Measurements from ENCODE around the gene BUB1.

Gene BUB1

GRCh38 chr2:110673201-110673600 is 4.7 kb downstream of the BUB1 start:
- TF ChIP-seq, protein P1, sequence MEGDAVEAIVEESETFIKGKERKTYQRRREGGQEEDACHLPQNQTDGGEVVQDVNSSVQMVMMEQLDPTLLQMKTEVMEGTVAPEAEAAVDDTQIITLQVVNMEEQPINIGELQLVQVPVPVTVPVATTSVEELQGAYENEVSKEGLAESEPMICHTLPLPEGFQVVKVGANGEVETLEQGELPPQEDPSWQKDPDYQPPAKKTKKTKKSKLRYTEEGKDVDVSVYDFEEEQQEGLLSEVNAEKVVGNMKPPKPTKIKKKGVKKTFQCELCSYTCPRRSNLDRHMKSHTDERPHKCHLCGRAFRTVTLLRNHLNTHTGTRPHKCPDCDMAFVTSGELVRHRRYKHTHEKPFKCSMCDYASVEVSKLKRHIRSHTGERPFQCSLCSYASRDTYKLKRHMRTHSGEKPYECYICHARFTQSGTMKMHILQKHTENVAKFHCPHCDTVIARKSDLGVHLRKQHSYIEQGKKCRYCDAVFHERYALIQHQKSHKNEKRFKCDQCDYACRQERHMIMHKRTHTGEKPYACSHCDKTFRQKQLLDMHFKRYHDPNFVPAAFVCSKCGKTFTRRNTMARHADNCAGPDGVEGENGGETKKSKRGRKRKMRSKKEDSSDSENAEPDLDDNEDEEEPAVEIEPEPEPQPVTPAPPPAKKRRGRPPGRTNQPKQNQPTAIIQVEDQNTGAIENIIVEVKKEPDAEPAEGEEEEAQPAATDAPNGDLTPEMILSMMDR (IDR thresholded peaks at IDR 0.05; ENCODE audit: low read depth, low read length): no peak
- Histone ChIP-seq H3K9me3 (ENCODE audit: severe bottlenecking) (no peaks in the 10 kb centered on the region), H3K27me3 (ENCODE audit: insufficient read depth, low read depth, severe bottlenecking) (no peaks in the 10 kb centered on the region), H3K36me3 (peaks cover 50% of the 10 kb centered on the region), H3K27ac (no peak overlapping the region), H3K4me3 (ENCODE audit: low read depth, low read length) (no peak overlapping the region)
- no peak for DNase-seq

- Histone ChIP-seq H3K36me3 (peaks cover 71% of the 10 kb centered on the region), H3K27me3 (ENCODE audit: insufficient read depth, low read depth, severe bottlenecking) (no peaks in the 10 kb centered on the region), H3K27ac (no peak overlapping the region), H3K9me3 (ENCODE audit: severe bottlenecking) (no peaks in the 10 kb centered on the region), H3K4me3 (ENCODE audit: low read depth, low read length) (no peak overlapping the region)
- DNase-seq: no peak
- TF ChIP-seq, protein P1 (IDR thresholded peaks at IDR 0.05; ENCODE audit: low read depth, low read length): no peak
These were observed 7.0 kb downstream of the BUB1 start for GRCh38 chr2:110670826-110671225.

DNA sequence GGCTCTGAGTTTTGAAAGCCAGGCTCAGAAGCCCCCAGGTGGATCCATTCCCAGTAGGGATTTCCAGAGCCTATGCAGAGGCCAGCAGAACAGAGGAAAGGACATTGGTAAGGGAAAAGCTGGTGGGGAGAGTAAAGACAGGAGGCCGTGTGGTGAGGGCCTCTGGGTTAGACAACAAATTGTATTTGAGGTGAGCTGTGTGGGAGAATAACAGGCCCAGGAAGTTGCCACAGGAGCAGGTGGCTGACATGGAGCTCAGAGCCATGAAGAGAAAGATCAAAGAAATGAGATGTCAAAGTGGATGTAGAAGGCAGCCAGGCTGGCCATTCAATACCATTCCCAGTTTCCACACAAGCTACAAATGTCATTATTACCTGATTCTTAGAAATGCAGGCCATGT is 8.8 kb downstream of the BUB1 start:
- Histone ChIP-seq H3K27ac (no peak overlapping the region), H3K4me3 (ENCODE audit: low read depth, low read length) (no peak overlapping the region), H3K36me3 (peaks cover 76% of the 10 kb centered on the region), H3K27me3 (ENCODE audit: insufficient read depth, low read depth, severe bottlenecking) (no peaks in the 10 kb centered on the region), H3K9me3 (ENCODE audit: severe bottlenecking) (no peaks in the 10 kb centered on the region)
- DNase-seq: no peak
- TF ChIP-seq, protein P1 (IDR thresholded peaks at IDR 0.05; ENCODE audit: low read depth, low read length): no peak

DNA sequence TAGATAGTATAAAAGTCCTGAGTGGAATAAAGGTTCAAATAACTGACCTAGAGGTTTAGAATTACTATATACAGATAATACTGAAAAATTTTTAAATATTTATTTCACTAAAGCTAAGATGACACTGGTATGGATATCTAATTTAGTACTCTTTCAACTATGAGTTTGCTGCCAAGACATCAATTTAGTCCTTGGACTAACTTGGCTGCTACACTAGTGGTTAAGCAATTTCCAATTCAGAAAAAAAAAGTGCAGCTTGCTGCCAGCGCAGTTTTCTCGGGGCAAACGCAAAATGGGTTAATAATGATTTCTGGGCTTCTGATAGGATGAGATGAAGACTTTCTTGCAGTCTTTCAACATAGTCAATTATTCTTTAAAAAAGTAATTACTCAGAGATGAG is 10.8 kb downstream of the BUB1 start:
- Histone ChIP-seq H3K27me3 (ENCODE audit: insufficient read depth, low read depth, severe bottlenecking) (no peaks in the 10 kb centered on the region), H3K27ac (no peak overlapping the region), H3K36me3 (peaks cover 76% of the 10 kb centered on the region), H3K9me3 (ENCODE audit: severe bottlenecking) (no peaks in the 10 kb centered on the region), H3K4me3 (ENCODE audit: low read depth, low read length) (no peak overlapping the region)
- no peak for DNase-seq
- TF ChIP-seq, protein P1 (IDR thresholded peaks at IDR 0.05; ENCODE audit: low read depth, low read length): no peak

DNA sequence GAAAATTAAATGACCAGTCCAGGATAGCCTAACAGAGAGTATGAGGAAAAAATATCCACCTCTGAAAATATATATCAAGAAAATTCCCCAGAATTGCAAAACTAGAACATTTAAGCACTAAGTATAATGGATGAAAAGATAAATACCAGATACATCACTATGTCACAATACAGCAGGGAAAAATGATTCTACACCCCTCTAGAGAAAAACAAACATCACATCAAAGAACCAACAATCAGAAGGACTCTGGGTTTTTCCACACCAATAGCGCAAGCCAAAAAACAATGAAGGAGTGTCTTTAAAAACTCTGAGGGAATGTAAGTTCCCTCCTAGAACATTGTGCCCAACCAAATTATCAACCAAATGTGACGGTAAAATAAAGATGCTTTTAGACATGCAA is 13.7 kb downstream of the BUB1 start:
- DNase-seq: no peak
- TF ChIP-seq, protein P1 (IDR thresholded peaks at IDR 0.05; ENCODE audit: low read depth, low read length): no peak
- Histone ChIP-seq H3K27me3 (ENCODE audit: insufficient read depth, low read depth, severe bottlenecking) (no peaks in the 10 kb centered on the region), H3K27ac (no peak overlapping the region), H3K36me3 (peaks cover 73% of the 10 kb centered on the region), H3K4me3 (ENCODE audit: low read depth, low read length) (no peak overlapping the region), H3K9me3 (ENCODE audit: severe bottlenecking) (no peaks in the 10 kb centered on the region)

GRCh38 chr2:110662560-110662959 is 15.3 kb downstream of the BUB1 start:
- peaks cover 73% of the 10 kb centered on the region for H3K36me3 ChIP-seq
- DNase-seq: no peak
- H3K9me3 ChIP-seq (ENCODE audit: severe bottlenecking): no peaks in the 10 kb centered on the region
- no peak overlapping the region for H3K4me3 ChIP-seq (ENCODE audit: low read depth, low read length)
- TF ChIP-seq, protein P1 (IDR thresholded peaks at IDR 0.05; ENCODE audit: low read depth, low read length): no peak
- H3K27ac ChIP-seq: no peak overlapping the region
- no peaks in the 10 kb centered on the region for H3K27me3 ChIP-seq (ENCODE audit: insufficient read depth, low read depth, severe bottlenecking)

All from WERI-Rb-1 (cell line).